Measurements from ENCODE around the gene PHOX2B.

Gene PHOX2B

DNA sequence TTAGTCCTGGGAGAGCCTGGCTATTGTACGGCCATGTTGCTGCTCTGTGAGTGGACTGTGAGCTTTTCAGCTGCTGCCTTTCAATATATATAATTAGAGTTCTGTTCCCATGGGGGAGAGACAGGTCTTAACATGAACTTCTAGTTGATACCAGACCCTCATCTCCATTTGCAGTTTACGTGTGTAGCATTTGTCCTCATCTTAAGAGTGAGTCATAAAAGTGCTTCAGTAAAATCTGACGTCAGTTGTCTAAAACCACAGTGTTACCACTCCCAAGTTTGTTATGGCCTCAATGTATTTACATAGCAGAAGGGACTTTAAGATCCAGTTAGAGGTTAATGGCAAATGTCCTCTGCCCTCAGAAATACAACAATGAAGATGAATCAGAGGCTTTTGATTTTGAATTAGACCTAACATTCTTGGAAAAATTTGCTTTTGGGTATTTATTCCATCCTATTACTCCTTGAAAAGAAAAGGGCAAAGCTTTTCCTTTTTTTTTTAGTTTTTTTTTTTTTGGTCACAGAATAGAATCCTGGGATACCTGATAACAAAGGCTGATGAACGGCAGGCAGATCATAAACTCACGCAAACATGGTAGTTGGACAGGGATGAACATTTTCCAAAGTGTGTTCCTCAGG is 38.6 kb downstream of the PHOX2B start:
- DNase-seq: no peak

DNA sequence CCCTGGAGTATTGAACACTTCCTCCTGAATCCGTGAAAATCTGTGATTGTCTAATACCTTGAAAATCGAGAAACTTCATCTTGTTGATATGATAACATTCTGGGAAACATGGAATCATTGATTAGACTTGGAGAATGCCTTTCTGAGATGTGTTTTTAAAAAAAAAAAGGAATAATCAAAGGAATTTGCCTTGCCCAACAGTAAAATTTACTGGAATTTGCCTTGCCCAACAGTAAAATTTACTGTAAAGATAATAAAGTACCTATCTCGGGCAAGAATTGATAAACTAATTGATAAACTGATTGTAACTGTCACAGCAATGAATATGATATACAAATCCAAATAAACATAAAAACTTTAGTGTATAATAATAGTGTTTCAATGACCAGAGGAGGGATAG is 44.7 kb downstream of the PHOX2B start:
- DNase-seq: no peak

DNA sequence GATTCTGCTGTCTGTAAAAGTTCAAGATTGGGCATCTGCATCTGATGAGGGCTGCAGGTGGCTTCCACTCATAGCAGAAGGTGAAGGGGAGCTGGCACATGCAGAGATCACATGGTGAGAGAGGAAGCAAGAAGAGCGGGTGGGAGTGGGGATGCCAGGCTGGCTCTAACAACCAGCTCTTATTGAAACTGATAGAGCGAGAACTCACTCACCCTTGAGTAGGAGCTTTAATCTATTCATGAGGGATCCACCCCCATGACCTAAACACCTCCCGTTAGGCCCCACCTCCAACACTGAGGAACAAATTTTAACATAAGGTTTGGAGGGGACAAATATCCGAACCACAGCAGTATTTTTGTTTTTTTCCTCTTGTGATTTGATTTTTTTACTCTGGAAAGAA is 45.8 kb downstream of the PHOX2B start:
- DNase-seq: no peak

DNA sequence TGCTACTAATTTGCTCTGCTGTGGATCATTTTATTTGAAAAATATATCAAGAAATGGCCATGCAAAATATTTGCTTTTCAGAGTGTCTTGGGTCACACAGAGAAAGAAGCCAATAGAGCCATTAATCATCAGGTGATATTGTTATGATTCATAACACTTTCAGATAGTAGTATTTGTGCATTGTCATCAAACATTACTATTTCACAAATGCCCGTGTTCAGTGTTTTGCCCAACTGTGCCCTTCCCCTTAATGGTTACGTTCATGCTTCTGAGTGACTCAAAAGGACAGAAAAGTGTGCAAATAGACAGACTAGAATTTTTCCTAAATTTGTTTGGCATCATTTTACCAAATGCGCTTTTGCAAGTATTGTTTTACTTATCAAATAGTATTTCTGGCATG is 46.5 kb downstream of the PHOX2B start:
- no peak for DNase-seq

GRCh38 chr4:41696763-41697162 is 51.8 kb downstream of the PHOX2B start:
- DNase-seq: no peak

DNA sequence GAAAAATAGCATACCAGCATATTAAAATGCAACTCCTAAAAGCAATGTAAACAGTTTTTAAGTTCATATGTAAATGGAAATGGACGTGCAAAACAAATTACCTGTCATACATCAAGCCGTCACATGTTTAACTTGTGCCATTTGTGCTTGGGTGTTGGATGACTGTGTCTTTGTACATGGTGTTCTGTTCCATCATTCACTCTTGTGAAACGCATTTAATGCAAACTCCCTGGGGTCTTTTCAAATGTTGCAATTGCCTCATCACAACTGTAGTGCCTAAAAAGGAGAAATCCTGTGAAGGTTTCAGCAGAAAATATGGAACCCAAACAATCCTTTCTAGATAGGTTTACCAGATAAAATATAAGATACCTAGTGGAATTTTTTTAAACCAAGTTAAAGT is 52.4 kb downstream of the PHOX2B start:
- no peak for DNase-seq
